IMR-90 (cell line): ENCODE measurements around the gene TSPAN17. TPM values are rescaled to one million over a fixed set of nuclear protein-coding genes. Genes with fewer than 3 reads are reported as not detected.

ENCODE experiments used
- ATAC-seq: fragments of 200-7000 bp; cut with Tn5 transposase; 2 replicates; pipeline ENCODE4 v1.9.1; 2020; ENCODE audit warnings: low read depth, mild to moderate bottlenecking, moderate library complexity
- BruUV-seq: library from RNA; stranded (reverse); fragments of 400-500 nt; replicated peaks from 2 replicates; lab custom pipeline; 2021; lab: Mats Ljungman, UMichigan
- CTCF ChIA-PET: fragments of 300-600 bp; formaldehyde crosslinking; extraction: SDS; loops from one replicate; lab custom pipeline; 2021; ENCODE audit warnings: antibody characterized with exemption; lab: Yijun Ruan, JAX
- POLR2A ChIA-PET: fragments of 300-600 bp; sonication (Branson Sonifier 250); formaldehyde crosslinking; loops from one replicate; lab custom pipeline; 2022; ENCODE audit warnings: antibody characterized with exemption; ENCODE audit not compliant: unreplicated experiment; lab: Charles Lee
- DNase-seq: peaks from one replicate; pipeline ENCODE4 v3.0.0; 2013
- H2AFZ ChIP-seq: replicated peaks from 2 replicates; pipeline ENCODE3; 2013; ENCODE audit warnings: low read length, mild to moderate bottlenecking; ENCODE audit not compliant: poor library complexity
- H2AK5ac ChIP-seq: 2 replicates; pipeline ENCODE4 v1.6.1; 2013; ENCODE audit warnings: low read depth, low read length, inconsistent platforms
- H2AK9ac ChIP-seq: replicated peaks from 2 replicates; pipeline ENCODE3; 2013; ENCODE audit warnings: mild to moderate bottlenecking, low read depth, low read length, moderate library complexity; ENCODE audit not compliant: poor library complexity
- H2BK120ac ChIP-seq: 2 replicates; pipeline ENCODE4 v1.6.1; 2013; ENCODE audit warnings: low read depth, low read length, inconsistent platforms
- H2BK15ac ChIP-seq: 3 replicates; pipeline ENCODE4 v1.6.1; 2013; ENCODE audit warnings: low read depth, low read length, inconsistent platforms
- H2BK20ac ChIP-seq: 2 replicates; pipeline ENCODE4 v1.6.1; 2013; ENCODE audit warnings: low read depth, mild to moderate bottlenecking, inconsistent platforms, low read length, moderate library complexity
- H2BK5ac ChIP-seq: 2 replicates; pipeline ENCODE4 v1.6.1; 2013; ENCODE audit warnings: mild to moderate bottlenecking, low read depth, low read length, inconsistent platforms; ENCODE audit not compliant: poor library complexity, severe bottlenecking
- H3K14ac ChIP-seq: replicated peaks from 2 replicates; pipeline ENCODE4 v1.6.1; 2013; ENCODE audit warnings: low read depth, low read length, inconsistent platforms
- H3K18ac ChIP-seq: 2 replicates; pipeline ENCODE4 v1.6.1; 2013; ENCODE audit warnings: low read depth, low read length, control low read depth
- H3K23ac ChIP-seq: 2 replicates; pipeline ENCODE4 v1.6.1; 2013; ENCODE audit warnings: low read depth, low read length, inconsistent platforms
- H3K27ac ChIP-seq: 2 replicates; pipeline ENCODE4 v1.5.1; 2013; ENCODE audit warnings: mild to moderate bottlenecking, control low read depth, low read length; ENCODE audit not compliant: insufficient read depth
- H3K27me3 ChIP-seq: 2 replicates; pipeline ENCODE4 v1.6.1; 2013; ENCODE audit warnings: low read length; ENCODE audit not compliant: control insufficient read depth, insufficient read depth
- H3K36me3 ChIP-seq: 2 replicates; pipeline ENCODE4 v1.6.1; 2013; ENCODE audit warnings: low read length, mixed read lengths; ENCODE audit not compliant: control insufficient read depth, insufficient read depth
- H3K4ac ChIP-seq: 2 replicates; pipeline ENCODE4 v1.6.1; 2013; ENCODE audit warnings: low read depth, low read length, inconsistent platforms
- H3K4me1 ChIP-seq: 2 replicates; pipeline ENCODE4 v1.6.1; 2013; ENCODE audit warnings: low read length, mixed read lengths; ENCODE audit not compliant: control insufficient read depth, insufficient read depth
- H3K4me2 ChIP-seq: 2 replicates; pipeline ENCODE4 v1.6.1; 2013; ENCODE audit warnings: low read depth, mild to moderate bottlenecking, control low read depth, low read length, moderate library complexity
- H3K4me3 ChIP-seq: 2 replicates; pipeline ENCODE4 v1.5.1; 2013; ENCODE audit warnings: low read depth, mild to moderate bottlenecking, control low read depth, low read length, moderate library complexity; ENCODE audit not compliant: insufficient read depth
- H3K56ac ChIP-seq: 2 replicates; pipeline ENCODE4 v1.6.1; 2013; ENCODE audit warnings: low read length, inconsistent platforms; ENCODE audit not compliant: insufficient read depth; ENCODE audit errors: extremely low read depth
- H3K79me1 ChIP-seq, 2 experiments: 2 replicates each; pipeline ENCODE4 v1.6.1; 2013; ENCODE audit warnings: low read length in 2 of 2, inconsistent platforms in 1 of 2, low read depth in 1 of 2
- H3K9ac ChIP-seq: 2 replicates; pipeline ENCODE4 v1.6.1; 2013; ENCODE audit warnings: low read depth, low read length, control low read depth
- H3K9me1 ChIP-seq: 2 replicates; pipeline ENCODE4 v1.6.1; 2013; ENCODE audit warnings: low read length, inconsistent platforms; ENCODE audit not compliant: insufficient read depth
- H3K9me3 ChIP-seq: 2 replicates; pipeline ENCODE4 v1.6.1; 2013; ENCODE audit warnings: low read length; ENCODE audit not compliant: control insufficient read depth, insufficient read depth
- H4K20me1 ChIP-seq: 2 replicates; pipeline ENCODE4 v1.6.1; 2013; ENCODE audit warnings: low read length, inconsistent platforms; ENCODE audit not compliant: insufficient read depth
- H4K5ac ChIP-seq: 2 replicates; pipeline ENCODE4 v1.6.1; 2013; ENCODE audit warnings: mild to moderate bottlenecking, low read depth, low read length, control low read depth
- H4K8ac ChIP-seq, 2 experiments: 2 replicates each; pipeline ENCODE4 v1.6.1; 2013; ENCODE audit warnings: low read depth in 2 of 2, low read length in 2 of 2, control low read depth in 1 of 2, inconsistent platforms in 1 of 2
- H4K91ac ChIP-seq: 2 replicates; pipeline ENCODE4 v1.6.1; 2013; ENCODE audit warnings: low read depth, low read length, inconsistent platforms; ENCODE audit not compliant: insufficient read depth
- BHLHE40 ChIP-seq: fragments of 150-350 bp; IDR thresholded peaks from 2 replicates; pipeline ENCODE4 v1.6.1; 2016; ENCODE audit warnings: mild to moderate bottlenecking, low read depth, low read length
- CHD1 ChIP-seq: IDR thresholded peaks from 2 replicates; pipeline ENCODE4 v1.6.1; 2012; ENCODE audit warnings: low read depth, low read length, improper control_type of control experiment
- FOS ChIP-seq: fragments of 150-350 bp; IDR thresholded peaks from 2 replicates; pipeline ENCODE4 v1.6.1; 2016; ENCODE audit warnings: low read depth, low read length
- MAFK ChIP-seq: IDR thresholded peaks from 2 replicates; pipeline ENCODE4 v1.6.1; 2012; ENCODE audit warnings: low read depth, low read length, improper control_type of control experiment
- MXI1 ChIP-seq: IDR thresholded peaks from 2 replicates; pipeline ENCODE4 v1.6.1; 2012; ENCODE audit warnings: low read depth, mild to moderate bottlenecking, low read length, moderate library complexity, borderline replicate concordance
- NFE2L2 ChIP-seq: fragments of 150-350 bp; IDR thresholded peaks from 2 replicates; pipeline ENCODE4 v1.6.1; 2016; ENCODE audit warnings: low read depth, mild to moderate bottlenecking, low read length
- POLR2A ChIP-seq: IDR thresholded peaks from 2 replicates; pipeline ENCODE4 v1.6.1; 2012; ENCODE audit warnings: mild to moderate bottlenecking, low read depth, low read length
- RAD21 ChIP-seq: IDR thresholded peaks from 2 replicates; pipeline ENCODE4 v1.6.1; 2012; ENCODE audit warnings: low read length, improper control_type of control experiment
- RCOR1 ChIP-seq: IDR thresholded peaks from 2 replicates; pipeline ENCODE4 v1.6.1; 2012; ENCODE audit warnings: mild to moderate bottlenecking, low read length, improper control_type of control experiment; ENCODE audit not compliant: insufficient replicate concordance
- WGBS, 2 experiments: methylation state at CpG; one replicate each; pipeline versions ENCODE4 v1.1.5 to v1.1.7; 2013; ENCODE audit warnings: missing lambda C conversion rate in 2 of 2; ENCODE audit not compliant: insufficient read length in 1 of 2; ENCODE audit errors: extremely low coverage in 2 of 2; 5-methylcytosine and 5-hydroxymethylcytosine counted together
- dilution Hi-C: fragments of 300-500 bp; cut with HindIII; formaldehyde crosslinking; loops from one replicate; pipeline ENCODE4 v1.14.3; 2018; ENCODE audit warnings: low sequenced_read_pairs; ENCODE audit not compliant: unreplicated experiment
- in situ Hi-C: fragments of 300-500 bp; cut with MboI; formaldehyde crosslinking; loops from 3 replicates; pipeline ENCODE4 v1.14.3; 2019; ENCODE audit warnings: low sequenced_read_pairs, inconsistent platforms, mixed read lengths
- intact Hi-C: fragments of 100-400 bp; cut with micrococcal nuclease; formaldehyde crosslinking; loops from 2 replicates; pipeline ENCODE4 v1.10.0; 2022
- polyA plus RNA-seq, 3 experiments: library from polyadenylated mRNA; depleted of rRNA; stranded (reverse); fragments of >200 nt; gene quantifications; 2 replicates each; pipeline ENCODE4 v1.2.3, GENCODE V29; 2012; ENCODE audit warnings: low replicate concordance in 1 of 3
- total RNA-seq: library from RNA; depleted of rRNA; stranded (reverse); fragments of >200 nt; gene quantifications from 2 replicates; pipeline ENCODE4 v1.2.3, GENCODE V29; 2012
- TF ChIP-seq, protein P1 (sequence below): conservative IDR thresholded peaks from 2 replicates; pipeline ENCODE4 v1.5.1; 2012; ENCODE audit warnings: mild to moderate bottlenecking, low read depth, low read length, improper control_type of control experiment
- TF ChIP-seq, protein P2 (sequence below): fragments of 150-350 bp; IDR thresholded peaks from 2 replicates; pipeline ENCODE4 v1.6.1; 2017; ENCODE audit warnings: mild to moderate bottlenecking, antibody characterized with exemption, low read length, low read depth
- TF ChIP-seq, protein P3 (sequence below): fragments of 150-350 bp; IDR thresholded peaks from 2 replicates; pipeline ENCODE4 v1.6.1; 2016; ENCODE audit warnings: low read depth, mild to moderate bottlenecking, low read length, moderate library complexity, borderline replicate concordance

TSPAN17 gene
- total and polyA plus RNA-seq, 2 of the 4 experiments (the other 2 are of a cell fraction): 34.2 to 41.6 TPM

GRCh38 chr5:176662371-176663333 lies 15.4 kb downstream of the TSPAN17 start (continued):
- TF ChIP-seq RCOR1: no peak
- no peak for TF ChIP-seq POLR2A
- TF ChIP-seq BHLHE40: no peak

DNA sequence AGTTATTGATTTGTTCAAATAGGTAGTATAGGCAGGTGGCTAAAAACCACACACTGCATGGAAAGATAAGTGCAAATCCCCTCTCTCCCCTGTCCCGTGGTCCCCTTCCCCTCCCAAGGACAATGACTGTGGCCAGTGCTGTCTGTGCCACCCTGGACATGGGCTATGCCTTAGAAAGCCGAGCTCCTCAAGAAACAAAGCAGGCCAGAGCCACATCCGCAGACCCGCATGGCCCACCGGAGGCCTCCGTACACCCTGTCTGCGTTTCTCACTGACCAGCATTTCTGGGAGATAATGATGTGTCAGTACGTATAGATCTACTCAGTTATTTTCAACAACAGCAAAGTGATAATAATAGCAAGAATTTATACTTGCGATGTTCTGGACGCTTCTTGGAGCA lies 16.3 kb downstream of the TSPAN17 start:
- no peak overlapping the region for H4K5ac ChIP-seq
- H3K9me1 ChIP-seq: 0 out of 2 replicates have a peak, but pooled peaks cover 3% of the 10 kb centered on the region
- no peak overlapping the region for H3K23ac ChIP-seq
- ChIA-PET POLR2A (no interaction called here), CTCF (no interaction called here)
- H3K14ac ChIP-seq: no peak overlapping the region
- ATAC-seq (no peak), DNase-seq (no peak)
- in situ Hi-C loops (no loop called here), intact Hi-C loops (loop anchor here (10.0 kb wide), 1 partner anchor 151 kb away; the partner anchor contains the start of gene UNC5A), dilution Hi-C loops (no loop called here)
- H3K27ac ChIP-seq: no peak overlapping the region
- no peak overlapping the region for H2AK9ac ChIP-seq
- no peak overlapping the region for H3K4me3 ChIP-seq
- H4K8ac ChIP-seq: no peak overlapping the region
- H2AK5ac ChIP-seq: no peak overlapping the region
- H3K36me3 ChIP-seq: no peaks in the 10 kb centered on the region
- no peak overlapping the region for H2BK120ac ChIP-seq
- no peak overlapping the region for H2BK5ac ChIP-seq
- BruUV-seq: no TSS peak
- no peak overlapping the region for H3K9ac ChIP-seq
- H2BK20ac ChIP-seq: no peak overlapping the region
- no peaks in the 10 kb centered on the region for H3K4me1 ChIP-seq
- peaks cover 31% of the 10 kb centered on the region for H3K27me3 ChIP-seq
- H3K79me1 ChIP-seq: no peaks in the 10 kb centered on the region
- no peak overlapping the region for H2BK15ac ChIP-seq
- no peak overlapping the region for H3K18ac ChIP-seq
- H3K56ac ChIP-seq: no peak overlapping the region
- WGBS, 2 experiments: no CpG with 5 or more reads among the region's 10 CpGs
- 0 out of 2 replicates have a peak, but pooled peaks cover 2% of the 10 kb centered on the region for H3K9me3 ChIP-seq
- H4K20me1 ChIP-seq: peaks cover 3% of the 10 kb centered on the region; the same call in 1 of the 2 replicates
- H3K4me2 ChIP-seq: no peak overlapping the region
- H3K4ac ChIP-seq: no peak overlapping the region
- H4K91ac ChIP-seq: no peak overlapping the region
- no peak overlapping the region for H2AFZ ChIP-seq
- TF ChIP-seq MAFK: no peak
- TF ChIP-seq, protein P1, sequence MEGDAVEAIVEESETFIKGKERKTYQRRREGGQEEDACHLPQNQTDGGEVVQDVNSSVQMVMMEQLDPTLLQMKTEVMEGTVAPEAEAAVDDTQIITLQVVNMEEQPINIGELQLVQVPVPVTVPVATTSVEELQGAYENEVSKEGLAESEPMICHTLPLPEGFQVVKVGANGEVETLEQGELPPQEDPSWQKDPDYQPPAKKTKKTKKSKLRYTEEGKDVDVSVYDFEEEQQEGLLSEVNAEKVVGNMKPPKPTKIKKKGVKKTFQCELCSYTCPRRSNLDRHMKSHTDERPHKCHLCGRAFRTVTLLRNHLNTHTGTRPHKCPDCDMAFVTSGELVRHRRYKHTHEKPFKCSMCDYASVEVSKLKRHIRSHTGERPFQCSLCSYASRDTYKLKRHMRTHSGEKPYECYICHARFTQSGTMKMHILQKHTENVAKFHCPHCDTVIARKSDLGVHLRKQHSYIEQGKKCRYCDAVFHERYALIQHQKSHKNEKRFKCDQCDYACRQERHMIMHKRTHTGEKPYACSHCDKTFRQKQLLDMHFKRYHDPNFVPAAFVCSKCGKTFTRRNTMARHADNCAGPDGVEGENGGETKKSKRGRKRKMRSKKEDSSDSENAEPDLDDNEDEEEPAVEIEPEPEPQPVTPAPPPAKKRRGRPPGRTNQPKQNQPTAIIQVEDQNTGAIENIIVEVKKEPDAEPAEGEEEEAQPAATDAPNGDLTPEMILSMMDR: no peak
- TF ChIP-seq, protein P2, sequence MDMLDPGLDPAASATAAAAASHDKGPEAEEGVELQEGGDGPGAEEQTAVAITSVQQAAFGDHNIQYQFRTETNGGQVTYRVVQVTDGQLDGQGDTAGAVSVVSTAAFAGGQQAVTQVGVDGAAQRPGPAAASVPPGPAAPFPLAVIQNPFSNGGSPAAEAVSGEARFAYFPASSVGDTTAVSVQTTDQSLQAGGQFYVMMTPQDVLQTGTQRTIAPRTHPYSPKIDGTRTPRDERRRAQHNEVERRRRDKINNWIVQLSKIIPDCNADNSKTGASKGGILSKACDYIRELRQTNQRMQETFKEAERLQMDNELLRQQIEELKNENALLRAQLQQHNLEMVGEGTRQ: no peak
- TF ChIP-seq, protein P3, sequence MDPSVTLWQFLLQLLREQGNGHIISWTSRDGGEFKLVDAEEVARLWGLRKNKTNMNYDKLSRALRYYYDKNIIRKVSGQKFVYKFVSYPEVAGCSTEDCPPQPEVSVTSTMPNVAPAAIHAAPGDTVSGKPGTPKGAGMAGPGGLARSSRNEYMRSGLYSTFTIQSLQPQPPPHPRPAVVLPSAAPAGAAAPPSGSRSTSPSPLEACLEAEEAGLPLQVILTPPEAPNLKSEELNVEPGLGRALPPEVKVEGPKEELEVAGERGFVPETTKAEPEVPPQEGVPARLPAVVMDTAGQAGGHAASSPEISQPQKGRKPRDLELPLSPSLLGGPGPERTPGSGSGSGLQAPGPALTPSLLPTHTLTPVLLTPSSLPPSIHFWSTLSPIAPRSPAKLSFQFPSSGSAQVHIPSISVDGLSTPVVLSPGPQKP: no peak
- no peak for TF ChIP-seq CHD1
- TF ChIP-seq RAD21: no peak
- no peak for TF ChIP-seq POLR2A
- no peak for TF ChIP-seq NFE2L2
- no peak for TF ChIP-seq MXI1
- TF ChIP-seq FOS: no peak
